Measurements from ENCODE around the gene ELOVL4.

Gene ELOVL4

GRCh38 chr6:79913369-79913768 is 34.0 kb downstream of the ELOVL4 start:
- no peak overlapping the region for H3K4me3 ChIP-seq (ENCODE audit: insufficient read depth, low read depth, low read length)
- no peaks in the 10 kb centered on the region for H3K4me1 ChIP-seq (ENCODE audit: control insufficient read depth, insufficient read depth, low read length)
- no peaks in the 10 kb centered on the region for H3K36me3 ChIP-seq (ENCODE audit: control insufficient read depth, insufficient read depth, low read length)
- no peak overlapping the region for H3K27ac ChIP-seq (ENCODE audit: insufficient read depth, low read depth, low read length, poor library complexity, severe bottlenecking)
- 78 to 81% methylated on average over 2 of the region's 2 CpGs for WGBS, 2 experiments
- no peaks in the 10 kb centered on the region for H3K27me3 ChIP-seq (ENCODE audit: control insufficient read depth, insufficient read depth, low read length, poor library complexity, severe bottlenecking)
- no peaks in the 10 kb centered on the region for H3K9me3 ChIP-seq (ENCODE audit: control insufficient read depth, low read length)

GRCh38 chr6:79911992-79912391 is 35.4 kb downstream of the ELOVL4 start:
- no peaks in the 10 kb centered on the region for H3K4me1 ChIP-seq (ENCODE audit: control insufficient read depth, insufficient read depth, low read length)
- no peak overlapping the region for H3K27ac ChIP-seq (ENCODE audit: insufficient read depth, low read depth, low read length, poor library complexity, severe bottlenecking)
- no peaks in the 10 kb centered on the region for H3K27me3 ChIP-seq (ENCODE audit: control insufficient read depth, insufficient read depth, low read length, poor library complexity, severe bottlenecking)
- no peak overlapping the region for H3K4me3 ChIP-seq (ENCODE audit: insufficient read depth, low read depth, low read length)
- WGBS, 2 experiments, result 100% methylated on average over 1 of the region's 1 CpG
- no peaks in the 10 kb centered on the region for H3K36me3 ChIP-seq (ENCODE audit: control insufficient read depth, insufficient read depth, low read length)
- H3K9me3 ChIP-seq (ENCODE audit: control insufficient read depth, low read length), result no peaks in the 10 kb centered on the region

GRCh38 chr6:79909517-79909916 is 37.8 kb downstream of the ELOVL4 start:
- H3K27ac ChIP-seq (ENCODE audit: insufficient read depth, low read depth, low read length, poor library complexity, severe bottlenecking), result no peak overlapping the region
- H3K36me3 ChIP-seq (ENCODE audit: control insufficient read depth, insufficient read depth, low read length), result no peaks in the 10 kb centered on the region
- 99 to 100% methylated on average over 3 of the region's 3 CpGs for WGBS, 2 experiments
- H3K27me3 ChIP-seq (ENCODE audit: control insufficient read depth, insufficient read depth, low read length, poor library complexity, severe bottlenecking), result no peaks in the 10 kb centered on the region
- no peak overlapping the region for H3K4me3 ChIP-seq (ENCODE audit: insufficient read depth, low read depth, low read length)
- no peaks in the 10 kb centered on the region for H3K4me1 ChIP-seq (ENCODE audit: control insufficient read depth, insufficient read depth, low read length)
- no peaks in the 10 kb centered on the region for H3K9me3 ChIP-seq (ENCODE audit: control insufficient read depth, low read length)

- WGBS, 2 experiments, result 96 to 97% methylated on average over 2 of the region's 2 CpGs
- H3K9me3 ChIP-seq (ENCODE audit: control insufficient read depth, low read length), result no peaks in the 10 kb centered on the region
- H3K4me3 ChIP-seq (ENCODE audit: insufficient read depth, low read depth, low read length), result no peak overlapping the region
Measured at GRCh38 chr6:79902046-79902445, 45.3 kb downstream of the ELOVL4 start.

GRCh38 chr6:79898076-79898475 is 49.3 kb downstream of the ELOVL4 start:
- H3K27me3 ChIP-seq (ENCODE audit: control insufficient read depth, insufficient read depth, low read length, poor library complexity, severe bottlenecking), result no peaks in the 10 kb centered on the region
- no peak overlapping the region for H3K27ac ChIP-seq (ENCODE audit: insufficient read depth, low read depth, low read length, poor library complexity, severe bottlenecking)
- no peaks in the 10 kb centered on the region for H3K36me3 ChIP-seq (ENCODE audit: control insufficient read depth, insufficient read depth, low read length)
- 83 to 100% methylated on average over 1 of the region's 1 CpG for WGBS, 2 experiments
- no peaks in the 10 kb centered on the region for H3K4me1 ChIP-seq (ENCODE audit: control insufficient read depth, insufficient read depth, low read length)
- H3K4me3 ChIP-seq (ENCODE audit: insufficient read depth, low read depth, low read length), result no peak overlapping the region
- H3K9me3 ChIP-seq (ENCODE audit: control insufficient read depth, low read length), result no peaks in the 10 kb centered on the region

More at GRCh38 chr6:79902046-79902445, 45.3 kb downstream of the ELOVL4 start:
- H3K27me3 ChIP-seq (ENCODE audit: control insufficient read depth, insufficient read depth, low read length, poor library complexity, severe bottlenecking), result no peaks in the 10 kb centered on the region
- H3K36me3 ChIP-seq (ENCODE audit: control insufficient read depth, insufficient read depth, low read length), result no peaks in the 10 kb centered on the region
- no peak overlapping the region for H3K27ac ChIP-seq (ENCODE audit: insufficient read depth, low read depth, low read length, poor library complexity, severe bottlenecking)
- H3K4me1 ChIP-seq (ENCODE audit: control insufficient read depth, insufficient read depth, low read length), result no peaks in the 10 kb centered on the region

GRCh38 chr6:79896075-79896449 is 51.3 kb downstream of the ELOVL4 start:
- 91 to 95% methylated on average over 5 of the region's 5 CpGs for WGBS, 2 experiments
- no peaks in the 10 kb centered on the region for H3K4me1 ChIP-seq (ENCODE audit: control insufficient read depth, insufficient read depth, low read length)
- no peaks in the 10 kb centered on the region for H3K27me3 ChIP-seq (ENCODE audit: control insufficient read depth, insufficient read depth, low read length, poor library complexity, severe bottlenecking)
- H3K4me3 ChIP-seq (ENCODE audit: insufficient read depth, low read depth, low read length), result no peak overlapping the region
- H3K27ac ChIP-seq (ENCODE audit: insufficient read depth, low read depth, low read length, poor library complexity, severe bottlenecking), result no peak overlapping the region
- no peaks in the 10 kb centered on the region for H3K36me3 ChIP-seq (ENCODE audit: control insufficient read depth, insufficient read depth, low read length)
- no peaks in the 10 kb centered on the region for H3K9me3 ChIP-seq (ENCODE audit: control insufficient read depth, low read length)

- Histone ChIP-seq H3K27me3 (ENCODE audit: control insufficient read depth, insufficient read depth, low read length, poor library complexity, severe bottlenecking) (no peaks in the 10 kb centered on the region), H3K9me3 (ENCODE audit: control insufficient read depth, low read length) (no peaks in the 10 kb centered on the region), H3K4me1 (ENCODE audit: control insufficient read depth, insufficient read depth, low read length) (no peaks in the 10 kb centered on the region), H3K27ac (ENCODE audit: insufficient read depth, low read depth, low read length, poor library complexity, severe bottlenecking) (no peak overlapping the region), H3K36me3 (ENCODE audit: control insufficient read depth, insufficient read depth, low read length) (no peaks in the 10 kb centered on the region), H3K4me3 (ENCODE audit: insufficient read depth, low read depth, low read length) (no peak overlapping the region)
Measured at GRCh38 chr6:79895382-79896074, 51.8 kb downstream of the ELOVL4 start.

DNA sequence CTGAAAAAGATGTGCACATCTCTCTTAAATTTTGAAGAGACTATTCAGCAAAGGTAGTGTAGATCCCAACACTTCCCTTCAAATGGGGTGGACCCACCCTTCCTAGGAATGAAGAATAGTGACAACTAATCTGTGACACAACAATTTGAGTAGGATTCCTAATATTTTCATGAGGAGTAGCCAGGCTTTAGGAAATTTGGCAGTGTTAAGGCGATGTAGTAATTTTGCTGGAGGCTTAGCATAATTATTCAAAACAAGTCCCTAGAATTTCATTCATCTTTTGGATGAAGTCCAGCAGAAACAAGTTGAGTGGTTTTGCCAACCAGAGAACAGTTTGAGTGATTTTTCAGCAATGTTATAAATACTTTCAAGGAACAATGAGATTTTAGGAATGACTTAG is 52.4 kb downstream of the ELOVL4 start:
- WGBS, 2 experiments, result 88% methylated on average over 1 of the region's 1 CpG; no CpG with 5 or more reads in 1 of the 2 experiments

DNA sequence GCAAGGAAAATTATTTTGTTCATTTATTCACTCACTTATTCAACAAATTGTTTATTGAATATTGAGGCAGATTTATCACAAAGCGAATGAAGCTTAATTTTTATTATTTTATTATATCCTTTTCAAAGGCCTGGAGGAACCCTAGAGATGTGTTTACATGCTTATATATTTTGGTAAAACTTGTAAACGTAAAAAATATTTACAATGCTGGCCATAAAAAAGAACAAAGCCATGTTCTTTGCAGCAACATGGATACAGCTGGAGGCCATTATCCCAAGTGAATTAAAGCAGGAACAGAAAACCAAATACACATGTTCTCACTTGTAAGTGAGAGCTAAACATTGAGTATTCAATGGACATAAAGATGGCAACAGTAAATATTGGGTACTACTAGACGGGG is 58.8 kb downstream of the ELOVL4 start:
- WGBS, 2 experiments, result 89% methylated on average over 1 of the region's 3 CpGs; no CpG with 5 or more reads in 1 of the 2 experiments
- no peaks in the 10 kb centered on the region for H3K36me3 ChIP-seq (ENCODE audit: control insufficient read depth, insufficient read depth, low read length)
- no peak overlapping the region for H3K4me3 ChIP-seq (ENCODE audit: insufficient read depth, low read depth, low read length)
- H3K27ac ChIP-seq (ENCODE audit: insufficient read depth, low read depth, low read length, poor library complexity, severe bottlenecking), result no peak overlapping the region
- H3K4me1 ChIP-seq (ENCODE audit: control insufficient read depth, insufficient read depth, low read length), result no peaks in the 10 kb centered on the region
- no peaks in the 10 kb centered on the region for H3K9me3 ChIP-seq (ENCODE audit: control insufficient read depth, low read length)
- no peaks in the 10 kb centered on the region for H3K27me3 ChIP-seq (ENCODE audit: control insufficient read depth, insufficient read depth, low read length, poor library complexity, severe bottlenecking)

More for the DNA sequence above, 52.4 kb downstream of the ELOVL4 start:
- Histone ChIP-seq H3K36me3 (ENCODE audit: control insufficient read depth, insufficient read depth, low read length) (no peaks in the 10 kb centered on the region), H3K4me1 (ENCODE audit: control insufficient read depth, insufficient read depth, low read length) (no peaks in the 10 kb centered on the region), H3K27ac (ENCODE audit: insufficient read depth, low read depth, low read length, poor library complexity, severe bottlenecking) (no peak overlapping the region), H3K9me3 (ENCODE audit: control insufficient read depth, low read length) (no peaks in the 10 kb centered on the region), H3K4me3 (ENCODE audit: insufficient read depth, low read depth, low read length) (no peak overlapping the region), H3K27me3 (ENCODE audit: control insufficient read depth, insufficient read depth, low read length, poor library complexity, severe bottlenecking) (no peaks in the 10 kb centered on the region)

- no peaks in the 10 kb centered on the region for H3K36me3 ChIP-seq (ENCODE audit: control insufficient read depth, insufficient read depth, low read length)
- no peaks in the 10 kb centered on the region for H3K9me3 ChIP-seq (ENCODE audit: control insufficient read depth, low read length)
- H3K4me1 ChIP-seq (ENCODE audit: control insufficient read depth, insufficient read depth, low read length), result no peaks in the 10 kb centered on the region
- WGBS, 2 experiments, result 95 to 97% methylated on average over 6 of the region's 6 CpGs
- no peak overlapping the region for H3K27ac ChIP-seq (ENCODE audit: insufficient read depth, low read depth, low read length, poor library complexity, severe bottlenecking)
- no peak overlapping the region for H3K4me3 ChIP-seq (ENCODE audit: insufficient read depth, low read depth, low read length)
- no peaks in the 10 kb centered on the region for H3K27me3 ChIP-seq (ENCODE audit: control insufficient read depth, insufficient read depth, low read length, poor library complexity, severe bottlenecking)
Measured at GRCh38 chr6:79878142-79878748, 69.1 kb downstream of the ELOVL4 start.

All from ectodermal cell (in vitro differentiated cells).